Measurements from ENCODE around the gene DOCK1.

GRCh38 chr10:126997801-126998590 is 92.8 kb downstream of the DOCK1 start:
- TF ChIP-seq, protein P1, sequence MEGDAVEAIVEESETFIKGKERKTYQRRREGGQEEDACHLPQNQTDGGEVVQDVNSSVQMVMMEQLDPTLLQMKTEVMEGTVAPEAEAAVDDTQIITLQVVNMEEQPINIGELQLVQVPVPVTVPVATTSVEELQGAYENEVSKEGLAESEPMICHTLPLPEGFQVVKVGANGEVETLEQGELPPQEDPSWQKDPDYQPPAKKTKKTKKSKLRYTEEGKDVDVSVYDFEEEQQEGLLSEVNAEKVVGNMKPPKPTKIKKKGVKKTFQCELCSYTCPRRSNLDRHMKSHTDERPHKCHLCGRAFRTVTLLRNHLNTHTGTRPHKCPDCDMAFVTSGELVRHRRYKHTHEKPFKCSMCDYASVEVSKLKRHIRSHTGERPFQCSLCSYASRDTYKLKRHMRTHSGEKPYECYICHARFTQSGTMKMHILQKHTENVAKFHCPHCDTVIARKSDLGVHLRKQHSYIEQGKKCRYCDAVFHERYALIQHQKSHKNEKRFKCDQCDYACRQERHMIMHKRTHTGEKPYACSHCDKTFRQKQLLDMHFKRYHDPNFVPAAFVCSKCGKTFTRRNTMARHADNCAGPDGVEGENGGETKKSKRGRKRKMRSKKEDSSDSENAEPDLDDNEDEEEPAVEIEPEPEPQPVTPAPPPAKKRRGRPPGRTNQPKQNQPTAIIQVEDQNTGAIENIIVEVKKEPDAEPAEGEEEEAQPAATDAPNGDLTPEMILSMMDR (conservative IDR thresholded peaks at IDR 0.05): no peak
- TF ChIP-seq ZFX (IDR thresholded peaks at IDR 0.05): no peak

All from C4-2B (cell line).